ENCODE data around the gene RPL29.

GRCh38 chr3:51954713-51955112 is 41.0 kb downstream of the RPL29 start:
- TF ChIP-seq EZH2 (IDR thresholded peaks at IDR 0.05) (no peak), POLR2AphosphoS5 (IDR thresholded peaks at IDR 0.05; ENCODE audit: borderline replicate concordance, low read depth, low read length) (no peak)
